Measurements from ENCODE around the gene MAJIN. TPM values are rescaled to one million over a fixed set of nuclear protein-coding genes. Genes with fewer than 3 reads are reported as not detected.

MAJIN gene
- total and polyA plus RNA-seq, 4 donors: 0.09 to 0.31 TPM; not detected in 2

GRCh38 chr11:64923944-64924909 is 47.7 kb downstream of the MAJIN start, which contains the start of gene PPP2R5B:
PPP2R5B (plus strand) TSS chr11:64924689; CDS start chr11:64925735, 1,046 bp downstream.
- DNase-seq (ENCODE audit: low spot score): peak; percentile 90
- Histone ChIP-seq H3K36me3 (ENCODE audit: control insufficient read depth in 4 of 4, insufficient read depth in 3 of 4, low read depth in 1 of 4, low read length in 3 of 4) (peaks cover 0 to 5% (median 2%) of the 10 kb centered on the region in 4 donors), H3K4me3 (ENCODE audit: low read depth in 1 of 3, low read length in 3 of 3) (peak within 1 kb of the TSS; percentile 67 to 90 (median 70)), H3K9me3 (ENCODE audit: control insufficient read depth in 4 of 4, low read length in 3 of 4) (no peaks in the 10 kb centered on the region), H3K9ac (ENCODE audit: low read depth in 1 of 2, low read length in 2 of 2) (peak within 1 kb of the TSS; percentile 57 to 65), H3K27me3 (ENCODE audit: control insufficient read depth in 4 of 4, insufficient read depth in 4 of 4, low read length in 3 of 4) (no peaks in the 10 kb centered on the region), H3K4me1 (ENCODE audit: control insufficient read depth in 4 of 4, insufficient read depth in 4 of 4, low read length in 3 of 4) (peaks cover 1 to 17% (median 8%) of the 10 kb centered on the region in 4 donors), H3K27ac (ENCODE audit: low read depth in 1 of 2, low read length in 2 of 2) (peak within 1 kb of the TSS; percentile 80 to 95)
- under 1% methylated on average over 47 of the region's 47 CpGs for WGBS
- TF ChIP-seq NR2F2 (IDR thresholded peaks at IDR 0.05): peak; percentile 68
- no peak for TF ChIP-seq TAF1 (conservative IDR thresholded peaks at IDR 0.05)
- TF ChIP-seq, protein P1, sequence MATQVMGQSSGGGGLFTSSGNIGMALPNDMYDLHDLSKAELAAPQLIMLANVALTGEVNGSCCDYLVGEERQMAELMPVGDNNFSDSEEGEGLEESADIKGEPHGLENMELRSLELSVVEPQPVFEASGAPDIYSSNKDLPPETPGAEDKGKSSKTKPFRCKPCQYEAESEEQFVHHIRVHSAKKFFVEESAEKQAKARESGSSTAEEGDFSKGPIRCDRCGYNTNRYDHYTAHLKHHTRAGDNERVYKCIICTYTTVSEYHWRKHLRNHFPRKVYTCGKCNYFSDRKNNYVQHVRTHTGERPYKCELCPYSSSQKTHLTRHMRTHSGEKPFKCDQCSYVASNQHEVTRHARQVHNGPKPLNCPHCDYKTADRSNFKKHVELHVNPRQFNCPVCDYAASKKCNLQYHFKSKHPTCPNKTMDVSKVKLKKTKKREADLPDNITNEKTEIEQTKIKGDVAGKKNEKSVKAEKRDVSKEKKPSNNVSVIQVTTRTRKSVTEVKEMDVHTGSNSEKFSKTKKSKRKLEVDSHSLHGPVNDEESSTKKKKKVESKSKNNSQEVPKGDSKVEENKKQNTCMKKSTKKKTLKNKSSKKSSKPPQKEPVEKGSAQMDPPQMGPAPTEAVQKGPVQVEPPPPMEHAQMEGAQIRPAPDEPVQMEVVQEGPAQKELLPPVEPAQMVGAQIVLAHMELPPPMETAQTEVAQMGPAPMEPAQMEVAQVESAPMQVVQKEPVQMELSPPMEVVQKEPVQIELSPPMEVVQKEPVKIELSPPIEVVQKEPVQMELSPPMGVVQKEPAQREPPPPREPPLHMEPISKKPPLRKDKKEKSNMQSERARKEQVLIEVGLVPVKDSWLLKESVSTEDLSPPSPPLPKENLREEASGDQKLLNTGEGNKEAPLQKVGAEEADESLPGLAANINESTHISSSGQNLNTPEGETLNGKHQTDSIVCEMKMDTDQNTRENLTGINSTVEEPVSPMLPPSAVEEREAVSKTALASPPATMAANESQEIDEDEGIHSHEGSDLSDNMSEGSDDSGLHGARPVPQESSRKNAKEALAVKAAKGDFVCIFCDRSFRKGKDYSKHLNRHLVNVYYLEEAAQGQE (IDR thresholded peaks at IDR 0.05): no peak
- peak; percentile 79 for TF ChIP-seq SP1 (IDR thresholded peaks at IDR 0.05)
- TF ChIP-seq, protein P2, sequence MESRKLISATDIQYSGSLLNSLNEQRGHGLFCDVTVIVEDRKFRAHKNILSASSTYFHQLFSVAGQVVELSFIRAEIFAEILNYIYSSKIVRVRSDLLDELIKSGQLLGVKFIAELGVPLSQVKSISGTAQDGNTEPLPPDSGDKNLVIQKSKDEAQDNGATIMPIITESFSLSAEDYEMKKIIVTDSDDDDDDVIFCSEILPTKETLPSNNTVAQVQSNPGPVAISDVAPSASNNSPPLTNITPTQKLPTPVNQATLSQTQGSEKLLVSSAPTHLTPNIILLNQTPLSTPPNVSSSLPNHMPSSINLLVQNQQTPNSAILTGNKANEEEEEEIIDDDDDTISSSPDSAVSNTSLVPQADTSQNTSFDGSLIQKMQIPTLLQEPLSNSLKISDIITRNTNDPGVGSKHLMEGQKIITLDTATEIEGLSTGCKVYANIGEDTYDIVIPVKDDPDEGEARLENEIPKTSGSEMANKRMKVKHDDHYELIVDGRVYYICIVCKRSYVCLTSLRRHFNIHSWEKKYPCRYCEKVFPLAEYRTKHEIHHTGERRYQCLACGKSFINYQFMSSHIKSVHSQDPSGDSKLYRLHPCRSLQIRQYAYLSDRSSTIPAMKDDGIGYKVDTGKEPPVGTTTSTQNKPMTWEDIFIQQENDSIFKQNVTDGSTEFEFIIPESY (IDR thresholded peaks at IDR 0.05): peak; percentile 83
- TF ChIP-seq MAX (IDR thresholded peaks at IDR 0.05): peak; percentile 97
- no peak for TF ChIP-seq HNF4G (IDR thresholded peaks at IDR 0.05)
- TF ChIP-seq, protein P3, sequence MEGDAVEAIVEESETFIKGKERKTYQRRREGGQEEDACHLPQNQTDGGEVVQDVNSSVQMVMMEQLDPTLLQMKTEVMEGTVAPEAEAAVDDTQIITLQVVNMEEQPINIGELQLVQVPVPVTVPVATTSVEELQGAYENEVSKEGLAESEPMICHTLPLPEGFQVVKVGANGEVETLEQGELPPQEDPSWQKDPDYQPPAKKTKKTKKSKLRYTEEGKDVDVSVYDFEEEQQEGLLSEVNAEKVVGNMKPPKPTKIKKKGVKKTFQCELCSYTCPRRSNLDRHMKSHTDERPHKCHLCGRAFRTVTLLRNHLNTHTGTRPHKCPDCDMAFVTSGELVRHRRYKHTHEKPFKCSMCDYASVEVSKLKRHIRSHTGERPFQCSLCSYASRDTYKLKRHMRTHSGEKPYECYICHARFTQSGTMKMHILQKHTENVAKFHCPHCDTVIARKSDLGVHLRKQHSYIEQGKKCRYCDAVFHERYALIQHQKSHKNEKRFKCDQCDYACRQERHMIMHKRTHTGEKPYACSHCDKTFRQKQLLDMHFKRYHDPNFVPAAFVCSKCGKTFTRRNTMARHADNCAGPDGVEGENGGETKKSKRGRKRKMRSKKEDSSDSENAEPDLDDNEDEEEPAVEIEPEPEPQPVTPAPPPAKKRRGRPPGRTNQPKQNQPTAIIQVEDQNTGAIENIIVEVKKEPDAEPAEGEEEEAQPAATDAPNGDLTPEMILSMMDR (IDR thresholded peaks at IDR 0.05; ENCODE audit: low read depth, low read length, missing input control): no peak
- TF ChIP-seq JUND (IDR thresholded peaks at IDR 0.05): peak; percentile 100
- TF ChIP-seq EGR1 (IDR thresholded peaks at IDR 0.05; ENCODE audit: low read depth in 2 of 2): peak in 1 of 2 donors; percentile 62
- TF ChIP-seq RAD21 (IDR thresholded peaks at IDR 0.05): peak; percentile 14 to 36
- peak in 1 of 2 donors; percentile 74 for TF ChIP-seq GABPA (IDR thresholded peaks at IDR 0.05 in 1 of 2, conservative IDR thresholded peaks at IDR 0.05 in 1 of 2)
- no peak for TF ChIP-seq FOXA1 (IDR thresholded peaks at IDR 0.05)
- peak; percentile 75 for TF ChIP-seq YY1 (IDR thresholded peaks at IDR 0.05)
- peak; percentile 48 to 69 for TF ChIP-seq RXRA (IDR thresholded peaks at IDR 0.05)
- TF ChIP-seq, protein P4, sequence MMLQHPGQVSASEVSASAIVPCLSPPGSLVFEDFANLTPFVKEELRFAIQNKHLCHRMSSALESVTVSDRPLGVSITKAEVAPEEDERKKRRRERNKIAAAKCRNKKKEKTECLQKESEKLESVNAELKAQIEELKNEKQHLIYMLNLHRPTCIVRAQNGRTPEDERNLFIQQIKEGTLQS (IDR thresholded peaks at IDR 0.05): peak; percentile 97
- peak; percentile 22 for TF ChIP-seq FOXA2 (IDR thresholded peaks at IDR 0.05)
- TF ChIP-seq HNF4A (conservative IDR thresholded peaks at IDR 0.05): peak; percentile 63 to 90

All from liver (tissue), 9 donors.